Skeletal muscle tissue (tissue), 4 donors: ENCODE data around the gene FHOD1. TPM values are rescaled to one million over a fixed set of nuclear protein-coding genes. Genes with fewer than 3 reads are reported as not detected.

Experiments used
- H3K27ac ChIP-seq: one replicate; pipeline ENCODE4 v1.7.0; 2013; ENCODE audit warnings: mild to moderate bottlenecking, low read depth, low read length, inconsistent platforms
- H3K27me3 ChIP-seq, 3 donors: one replicate each; pipeline ENCODE4 v1.7.0; 2013; ENCODE audit warnings: low read length in 3 of 3; ENCODE audit not compliant: control insufficient read depth in 3 of 3, insufficient read depth in 3 of 3
- H3K36me3 ChIP-seq, 3 donors: one replicate each; pipeline ENCODE4 v1.7.0; 2013; ENCODE audit warnings: low read length in 3 of 3; ENCODE audit not compliant: control insufficient read depth in 3 of 3, insufficient read depth in 3 of 3
- H3K4me1 ChIP-seq, 3 donors: one replicate each; pipeline ENCODE4 v1.7.0; 2013; ENCODE audit warnings: low read length in 3 of 3, mild to moderate bottlenecking in 3 of 3; ENCODE audit not compliant: control insufficient read depth in 3 of 3, insufficient read depth in 3 of 3
- H3K4me3 ChIP-seq, 3 donors: one replicate each; pipeline ENCODE4 v1.7.0; 2013; ENCODE audit warnings: low read length in 3 of 3
- H3K9ac ChIP-seq, 3 donors: one replicate each; pipeline ENCODE4 v1.7.0; 2013; ENCODE audit warnings: low read length in 3 of 3, mild to moderate bottlenecking in 3 of 3, moderate library complexity in 2 of 3, low read depth in 1 of 3
- H3K9me3 ChIP-seq, 3 donors: one replicate each; pipeline ENCODE4 v1.7.0; 2013; ENCODE audit warnings: low read length in 3 of 3; ENCODE audit not compliant: control insufficient read depth in 3 of 3
- total RNA-seq: library from RNA; depleted of rRNA; stranded (reverse); fragments of >200 nt; gene quantifications from one replicate; pipeline ENCODE4 v1.2.3, GENCODE V29; 2014
- donor health status: Osteomylitis.

Gene FHOD1
- total RNA-seq: 5.2 TPM

DNA sequence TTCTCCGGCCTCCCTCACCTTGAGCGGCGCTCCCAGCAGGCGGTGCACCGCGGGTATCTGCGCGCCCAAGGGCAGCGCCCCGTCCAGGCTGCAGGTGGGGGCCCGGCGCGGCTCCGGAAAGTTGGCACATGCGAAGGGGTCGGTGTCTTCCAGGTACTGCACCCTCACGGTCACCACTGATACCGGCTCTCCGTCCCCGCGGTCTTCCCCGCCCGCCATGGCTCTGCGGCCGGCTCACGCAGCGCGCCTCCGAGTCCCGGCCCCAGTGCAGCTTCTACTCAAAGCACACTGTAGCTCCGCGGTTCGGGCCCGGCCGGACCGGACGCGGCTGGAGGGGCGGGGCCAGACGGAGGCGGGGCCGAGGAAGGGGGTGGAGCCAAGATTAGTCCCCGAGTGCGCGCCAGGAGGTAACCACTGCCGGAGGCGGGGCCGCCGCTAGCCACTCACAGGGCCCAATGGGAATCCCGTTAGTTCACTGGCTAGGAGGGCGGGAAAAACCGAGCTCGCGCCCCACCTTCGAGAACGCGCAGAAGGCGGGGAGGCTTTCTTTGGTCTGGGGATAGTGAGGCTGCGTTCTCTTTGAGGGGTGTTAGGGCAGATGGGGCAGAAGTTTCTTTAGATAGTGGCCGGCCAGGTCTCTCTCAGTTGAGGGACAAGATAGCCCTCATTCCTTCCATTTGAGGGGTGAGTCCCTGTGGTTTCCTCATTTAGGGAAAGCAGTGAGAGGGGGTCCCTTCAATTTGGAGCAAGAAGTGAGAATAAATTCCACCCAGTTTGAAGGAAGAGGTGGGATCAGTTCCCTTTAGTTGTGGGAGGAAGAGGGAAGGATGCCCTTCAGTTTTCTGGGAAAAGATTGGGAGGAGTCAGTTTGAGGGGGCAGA, at the start of gene FHOD1:
FHOD1 (minus strand) TSS at position 290 of the 881 bp plus-strand sequence; CDS start at position 219, 71 bp downstream.
- H3K4me3 ChIP-seq: peak within 1 kb of the TSS; percentile 83 to 91 (median 86)
- H3K36me3 ChIP-seq: no peaks in the 10 kb centered on the region
- H3K9ac ChIP-seq: peak within 1 kb of the TSS; percentile 98 to 99 (median 99)
- H3K27ac ChIP-seq: peak within 1 kb of the TSS; percentile 99
- H3K9me3 ChIP-seq: no peaks in the 10 kb centered on the region
- peaks cover 54 to 58% (median 56%) of the 10 kb centered on the region in 3 donors for H3K4me1 ChIP-seq
- H3K27me3 ChIP-seq: peaks cover 0 to 4% (median 0%) of the 10 kb centered on the region in 3 donors

DNA sequence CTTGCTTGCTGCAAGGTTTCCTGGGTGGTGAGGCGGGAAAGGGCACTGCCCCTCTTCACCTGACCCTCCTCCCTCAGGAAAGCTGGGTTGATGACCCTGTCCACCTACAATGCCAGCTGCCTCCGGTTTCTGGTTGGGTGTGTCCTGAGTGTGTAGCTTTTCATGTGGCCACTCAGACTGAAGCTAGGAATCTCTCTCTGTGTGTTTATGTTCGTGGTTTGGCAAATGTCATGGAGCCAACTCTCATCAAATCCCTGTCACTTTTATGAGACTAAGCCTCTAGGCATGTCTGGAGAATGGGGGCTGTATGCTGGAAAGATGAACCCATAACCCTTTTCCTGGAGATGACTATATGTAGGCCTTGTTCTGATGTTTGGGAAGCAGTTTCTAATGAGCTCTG, 49.1 kb upstream of the FHOD1 start:
- Histone ChIP-seq H3K9me3 (no peaks in the 10 kb centered on the region), H3K27me3 (peaks cover 0 to 9% (median 0%) of the 10 kb centered on the region in 3 donors), H3K9ac (no peak overlapping the region)

DNA sequence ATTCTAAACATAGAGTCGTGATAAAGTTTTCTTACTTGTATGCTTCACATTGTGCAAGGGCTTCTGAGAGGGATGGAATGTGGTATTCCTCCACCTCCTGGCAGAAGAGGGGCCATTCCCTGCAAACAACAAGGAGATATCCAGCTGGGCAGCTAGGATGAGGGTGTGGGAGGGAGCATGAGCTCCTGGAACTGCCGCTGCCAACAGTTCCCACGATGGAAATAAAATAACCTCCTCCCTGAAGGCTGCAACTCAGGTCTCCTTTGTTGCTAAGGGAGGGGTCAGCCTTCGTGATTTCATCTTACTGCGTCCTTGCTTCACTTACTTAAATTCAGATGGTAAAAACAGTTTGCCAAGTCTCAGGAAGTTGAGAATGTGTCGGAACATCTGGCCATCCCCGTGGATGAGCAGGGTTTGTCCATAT, 47.7 kb upstream of the FHOD1 start:
- H3K4me3 ChIP-seq: no peak overlapping the region
- H3K27ac ChIP-seq: no peak overlapping the region
- H3K36me3 ChIP-seq: no peaks in the 10 kb centered on the region
- H3K27me3 ChIP-seq: peaks cover 0 to 9% (median 0%) of the 10 kb centered on the region in 3 donors
- no peaks in the 10 kb centered on the region for H3K4me1 ChIP-seq
- no peaks in the 10 kb centered on the region for H3K9me3 ChIP-seq
- no peak overlapping the region for H3K9ac ChIP-seq

More for the DNA sequence above, 49.1 kb upstream of the FHOD1 start:
- H3K4me3 ChIP-seq: no peak overlapping the region
- no peaks in the 10 kb centered on the region for H3K36me3 ChIP-seq
- no peak overlapping the region for H3K27ac ChIP-seq
- H3K4me1 ChIP-seq: peaks cover 2 to 6% (median 5%) of the 10 kb centered on the region in 3 donors

DNA sequence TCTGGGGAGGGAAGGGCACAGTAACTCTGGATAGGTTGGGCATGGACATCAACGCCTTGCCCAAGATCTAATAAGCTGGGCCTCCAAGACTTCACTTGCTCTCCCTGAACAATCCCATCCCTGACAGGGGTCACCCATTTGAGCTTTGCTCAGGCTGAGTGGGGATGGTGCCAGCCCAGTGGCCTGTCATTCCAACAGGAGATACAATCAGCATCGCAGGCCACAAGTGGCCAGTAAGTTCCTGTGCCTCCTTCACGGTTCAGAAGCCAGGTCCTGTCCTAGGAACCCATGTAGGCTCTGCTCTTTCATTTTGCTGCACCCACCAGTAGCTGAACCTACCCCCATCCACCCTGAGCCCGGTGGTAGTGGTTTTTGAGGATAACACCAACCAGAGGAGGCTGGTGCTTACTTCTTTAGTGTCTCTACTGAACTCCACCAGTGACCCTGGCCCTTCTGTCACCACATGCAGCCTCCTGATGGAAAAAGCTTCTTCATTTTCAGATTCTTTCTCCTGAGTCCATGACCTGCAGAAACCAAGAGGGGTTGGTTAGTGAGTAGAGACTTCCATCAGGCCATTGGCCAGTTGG, 47.0 kb upstream of the FHOD1 start:
- no peaks in the 10 kb centered on the region for H3K36me3 ChIP-seq
- no peak overlapping the region for H3K4me3 ChIP-seq
- no peak overlapping the region for H3K27ac ChIP-seq
- H3K9ac ChIP-seq: no peak overlapping the region
- no peaks in the 10 kb centered on the region for H3K9me3 ChIP-seq
- peaks cover 0 to 9% (median 0%) of the 10 kb centered on the region in 3 donors for H3K27me3 ChIP-seq
- H3K4me1 ChIP-seq: no peaks in the 10 kb centered on the region

DNA sequence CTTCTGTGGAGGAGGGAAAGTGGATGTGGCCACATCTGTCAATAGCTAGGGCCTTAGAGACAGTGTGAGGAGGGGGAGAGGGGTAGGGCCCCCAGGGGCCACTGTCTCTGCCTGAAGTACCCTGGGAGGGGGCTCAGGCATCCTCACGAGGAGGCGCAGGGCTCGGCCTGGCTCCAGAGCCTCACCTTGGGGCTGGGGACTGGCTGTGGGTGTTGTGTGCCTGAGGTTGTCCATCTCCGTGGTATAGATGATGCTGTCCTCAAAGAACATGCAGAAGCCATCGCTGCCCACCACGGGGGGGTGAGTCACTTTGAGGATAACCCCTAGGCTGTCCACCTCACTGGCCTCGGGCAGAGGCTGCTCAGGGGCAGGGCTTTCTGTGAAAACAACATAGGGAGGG, 44.2 kb upstream of the FHOD1 start:
- Histone ChIP-seq H3K9ac (no peak overlapping the region), H3K4me1 (no peaks in the 10 kb centered on the region), H3K9me3 (no peaks in the 10 kb centered on the region), H3K4me3 (no peak overlapping the region), H3K27ac (no peak overlapping the region), H3K36me3 (no peaks in the 10 kb centered on the region), H3K27me3 (peaks cover 0 to 9% (median 0%) of the 10 kb centered on the region in 3 donors)

DNA sequence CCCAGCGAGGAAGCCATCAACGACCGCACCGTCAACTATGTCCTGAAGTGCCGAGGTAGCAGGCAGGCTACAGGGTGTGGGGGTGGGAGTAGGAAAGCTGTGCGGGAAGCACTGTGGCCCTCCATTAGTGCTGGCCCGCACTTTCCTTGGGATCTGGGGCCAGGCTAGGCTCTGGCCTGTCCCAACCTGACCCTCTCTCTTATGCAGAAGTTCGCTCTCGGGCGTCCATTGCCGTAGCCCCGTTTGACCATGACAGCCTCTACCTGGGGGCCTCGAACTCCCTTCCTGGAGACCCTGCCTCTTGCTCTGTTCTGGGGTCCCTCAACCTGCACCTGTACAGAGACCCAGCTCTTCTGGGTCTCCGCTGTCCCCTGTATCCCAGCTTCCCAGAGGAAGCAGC, 40.7 kb upstream of the FHOD1 start:
- Histone ChIP-seq H3K9ac (no peak overlapping the region), H3K4me1 (peaks cover 0 to 5% (median 3%) of the 10 kb centered on the region in 3 donors), H3K36me3 (no peaks in the 10 kb centered on the region), H3K27ac (no peak overlapping the region), H3K27me3 (no peaks in the 10 kb centered on the region), H3K4me3 (no peak overlapping the region), H3K9me3 (no peaks in the 10 kb centered on the region)

DNA sequence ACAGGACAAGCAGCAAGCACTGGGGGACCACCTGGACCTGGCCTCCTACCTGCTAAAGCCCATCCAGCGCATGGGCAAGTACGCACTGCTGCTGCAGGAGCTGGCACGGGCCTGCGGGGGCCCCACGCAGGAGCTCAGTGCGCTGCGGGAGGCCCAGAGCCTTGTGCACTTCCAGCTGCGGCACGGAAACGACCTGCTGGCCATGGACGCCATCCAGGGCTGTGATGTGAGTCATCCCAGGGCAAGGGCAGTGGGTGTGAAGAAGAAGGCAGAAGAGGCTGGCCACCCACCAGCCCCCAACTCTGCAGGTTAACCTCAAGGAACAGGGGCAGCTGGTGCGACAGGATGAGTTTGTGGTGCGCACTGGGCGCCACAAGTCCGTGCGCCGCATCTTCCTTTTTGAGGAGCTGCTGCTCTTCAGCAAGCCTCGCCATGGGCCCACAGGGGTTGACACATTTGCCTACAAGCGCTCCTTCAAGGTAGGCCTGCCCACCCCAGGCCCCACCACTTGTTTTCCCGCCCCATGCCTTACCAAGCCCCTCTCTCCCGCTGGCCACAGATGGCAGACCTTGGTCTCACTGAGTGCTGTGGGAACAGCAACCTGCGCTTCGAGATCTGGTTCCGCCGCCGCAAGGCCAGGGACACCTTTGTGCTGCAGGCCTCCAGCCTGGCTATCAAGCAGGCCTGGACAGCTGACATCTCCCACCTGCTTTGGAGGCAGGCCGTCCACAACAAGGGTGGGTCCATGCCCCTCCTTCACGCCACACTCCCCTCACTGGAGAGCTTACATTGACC, 39.4 kb upstream of the FHOD1 start:
- no peak overlapping the region for H3K4me3 ChIP-seq
- no peak overlapping the region for H3K9ac ChIP-seq
- peaks cover 0 to 5% (median 3%) of the 10 kb centered on the region in 3 donors for H3K4me1 ChIP-seq
- no peaks in the 10 kb centered on the region for H3K36me3 ChIP-seq
- no peaks in the 10 kb centered on the region for H3K9me3 ChIP-seq
- no peaks in the 10 kb centered on the region for H3K27me3 ChIP-seq
- no peak overlapping the region for H3K27ac ChIP-seq

DNA sequence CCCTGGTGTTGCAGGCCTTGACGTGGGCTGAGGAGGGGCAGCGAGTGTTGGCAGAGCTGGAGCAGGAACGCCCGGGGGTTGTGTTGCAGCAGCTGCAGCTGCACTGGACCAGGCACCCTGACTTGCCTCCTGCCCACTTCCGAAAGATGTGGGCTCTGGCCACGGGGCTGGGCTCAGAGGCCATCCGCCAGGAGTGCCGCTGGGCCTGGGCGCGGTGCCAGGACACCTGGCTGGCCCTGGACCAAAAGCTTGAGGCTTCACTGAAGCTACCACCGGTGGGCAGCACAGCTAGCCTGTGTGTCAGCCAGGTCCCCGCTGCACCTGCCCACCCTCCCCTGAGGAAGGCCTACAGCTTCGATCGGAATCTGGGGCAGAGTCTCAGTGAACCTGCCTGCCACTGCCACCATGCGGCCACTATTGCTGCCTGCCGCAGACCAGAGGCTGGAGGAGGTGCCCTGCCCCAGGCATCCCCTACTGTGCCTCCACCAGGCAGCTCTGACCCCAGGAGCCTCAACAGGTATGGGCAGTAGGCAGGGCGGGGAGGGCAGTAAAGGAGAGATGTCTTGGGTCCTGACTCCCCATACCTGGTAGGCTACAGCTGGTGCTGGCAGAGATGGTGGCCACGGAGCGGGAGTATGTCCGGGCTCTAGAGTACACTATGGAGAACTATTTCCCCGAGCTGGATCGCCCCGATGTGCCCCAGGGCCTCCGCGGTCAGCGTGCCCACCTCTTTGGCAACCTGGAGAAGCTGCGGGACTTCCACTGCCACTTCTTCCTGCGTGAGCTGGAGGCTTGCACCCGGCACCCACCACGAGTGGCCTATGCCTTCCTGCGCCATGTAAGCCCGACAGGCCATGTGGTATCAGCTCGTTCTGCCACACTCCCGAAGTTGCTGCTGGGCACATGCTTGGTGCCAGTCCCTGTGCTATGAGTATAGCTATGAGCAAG, 37.7 kb upstream of the FHOD1 start:
- Histone ChIP-seq H3K36me3 (no peaks in the 10 kb centered on the region), H3K4me3 (no peak overlapping the region), H3K9me3 (no peaks in the 10 kb centered on the region), H3K4me1 (peaks cover 0 to 5% (median 3%) of the 10 kb centered on the region in 3 donors), H3K9ac (peak overlapping the region in 1 of 3 donors; percentile 45), H3K27ac (no peak overlapping the region), H3K27me3 (no peaks in the 10 kb centered on the region)
